GM23338 (cell line): ENCODE results near the gene INSRR.

Experiments used
- CREB1 ChIP-seq: fragments of 250-450 bp; sonication (Bioruptor Pico); IDR thresholded peaks from 2 replicates; pipeline ENCODE4 v1.5.0; 2020; ENCODE audit warnings: low read depth, mild to moderate bottlenecking, moderate library complexity
- EZH2 ChIP-seq: fragments of 200-600 bp; sonication (generic); IDR thresholded peaks from one replicate; pipeline ENCODE4 v1.8.0; 2017; ENCODE audit warnings: antibody characterized with exemption, mild to moderate bottlenecking, low read depth; ENCODE audit not compliant: unreplicated experiment
- EZH2phosphoT487 ChIP-seq: fragments of 200-600 bp; sonication (generic); IDR thresholded peaks from one replicate; pipeline ENCODE4 v1.8.1; 2018; ENCODE audit warnings: antibody characterized with exemption; ENCODE audit not compliant: unreplicated experiment
- JUNB ChIP-seq: IDR thresholded peaks from one replicate; pipeline ENCODE4 v1.6.1; 2016; ENCODE audit warnings: antibody characterized with exemption; ENCODE audit not compliant: unreplicated experiment
- NANOG ChIP-seq: IDR thresholded peaks from 2 replicates; pipeline ENCODE4 v1.6.1; 2016; ENCODE audit warnings: antibody characterized with exemption, borderline replicate concordance
- POLR2AphosphoS5 ChIP-seq: IDR thresholded peaks from 2 replicates; pipeline ENCODE4 v1.6.1; 2016; ENCODE audit warnings: antibody characterized with exemption, low read depth
- TF ChIP-seq, protein P1 (sequence below), 2 experiments: fragments of 200-600 bp in 1 of 2; sonication (generic) in 1 of 2; conservative IDR thresholded peaks; 2 replicates each; pipeline versions ENCODE4 v1.5.1 to v1.6.1; 2016 to 2017; ENCODE audit warnings: antibody characterized with exemption in 2 of 2, low read depth in 2 of 2, mild to moderate bottlenecking in 2 of 2, moderate library complexity in 1 of 2
- TF ChIP-seq, protein P2 (sequence below): IDR thresholded peaks from one replicate; pipeline ENCODE4 v1.6.1; 2018; ENCODE audit warnings: antibody characterized with exemption; ENCODE audit not compliant: unreplicated experiment

DNA sequence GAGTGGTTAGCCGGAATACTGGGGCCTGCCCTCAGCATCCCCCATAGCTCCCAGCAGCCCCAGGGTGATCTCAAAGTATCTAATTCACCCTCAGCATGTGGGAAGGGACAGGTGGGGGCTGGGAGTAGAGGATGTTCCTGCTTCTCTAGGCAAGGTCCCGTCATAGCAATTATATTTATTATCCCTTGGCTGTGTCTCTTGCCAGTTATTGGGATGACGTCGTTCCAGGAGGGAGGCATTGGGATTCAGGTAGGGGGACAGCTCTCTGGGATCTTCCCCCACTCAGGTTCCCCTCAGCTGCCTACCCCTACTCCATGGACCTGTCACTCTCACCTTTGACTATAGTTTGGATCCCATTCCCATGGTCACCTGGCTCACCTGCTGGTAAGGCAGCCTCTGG lies 22.7 kb upstream of the INSRR start:
- no peak for TF ChIP-seq CREB1 (CRISPR knock-in tag)
- no peak for TF ChIP-seq EZH2
- TF ChIP-seq, protein P1, sequence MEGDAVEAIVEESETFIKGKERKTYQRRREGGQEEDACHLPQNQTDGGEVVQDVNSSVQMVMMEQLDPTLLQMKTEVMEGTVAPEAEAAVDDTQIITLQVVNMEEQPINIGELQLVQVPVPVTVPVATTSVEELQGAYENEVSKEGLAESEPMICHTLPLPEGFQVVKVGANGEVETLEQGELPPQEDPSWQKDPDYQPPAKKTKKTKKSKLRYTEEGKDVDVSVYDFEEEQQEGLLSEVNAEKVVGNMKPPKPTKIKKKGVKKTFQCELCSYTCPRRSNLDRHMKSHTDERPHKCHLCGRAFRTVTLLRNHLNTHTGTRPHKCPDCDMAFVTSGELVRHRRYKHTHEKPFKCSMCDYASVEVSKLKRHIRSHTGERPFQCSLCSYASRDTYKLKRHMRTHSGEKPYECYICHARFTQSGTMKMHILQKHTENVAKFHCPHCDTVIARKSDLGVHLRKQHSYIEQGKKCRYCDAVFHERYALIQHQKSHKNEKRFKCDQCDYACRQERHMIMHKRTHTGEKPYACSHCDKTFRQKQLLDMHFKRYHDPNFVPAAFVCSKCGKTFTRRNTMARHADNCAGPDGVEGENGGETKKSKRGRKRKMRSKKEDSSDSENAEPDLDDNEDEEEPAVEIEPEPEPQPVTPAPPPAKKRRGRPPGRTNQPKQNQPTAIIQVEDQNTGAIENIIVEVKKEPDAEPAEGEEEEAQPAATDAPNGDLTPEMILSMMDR (conservative IDR thresholded peaks at IDR 0.05; ENCODE audit: low read depth in 2 of 2): no peak
- no peak for TF ChIP-seq NANOG
- TF ChIP-seq JUNB: no peak
- no peak for TF ChIP-seq POLR2AphosphoS5
- no peak for TF ChIP-seq EZH2phosphoT487
- TF ChIP-seq, protein P2, sequence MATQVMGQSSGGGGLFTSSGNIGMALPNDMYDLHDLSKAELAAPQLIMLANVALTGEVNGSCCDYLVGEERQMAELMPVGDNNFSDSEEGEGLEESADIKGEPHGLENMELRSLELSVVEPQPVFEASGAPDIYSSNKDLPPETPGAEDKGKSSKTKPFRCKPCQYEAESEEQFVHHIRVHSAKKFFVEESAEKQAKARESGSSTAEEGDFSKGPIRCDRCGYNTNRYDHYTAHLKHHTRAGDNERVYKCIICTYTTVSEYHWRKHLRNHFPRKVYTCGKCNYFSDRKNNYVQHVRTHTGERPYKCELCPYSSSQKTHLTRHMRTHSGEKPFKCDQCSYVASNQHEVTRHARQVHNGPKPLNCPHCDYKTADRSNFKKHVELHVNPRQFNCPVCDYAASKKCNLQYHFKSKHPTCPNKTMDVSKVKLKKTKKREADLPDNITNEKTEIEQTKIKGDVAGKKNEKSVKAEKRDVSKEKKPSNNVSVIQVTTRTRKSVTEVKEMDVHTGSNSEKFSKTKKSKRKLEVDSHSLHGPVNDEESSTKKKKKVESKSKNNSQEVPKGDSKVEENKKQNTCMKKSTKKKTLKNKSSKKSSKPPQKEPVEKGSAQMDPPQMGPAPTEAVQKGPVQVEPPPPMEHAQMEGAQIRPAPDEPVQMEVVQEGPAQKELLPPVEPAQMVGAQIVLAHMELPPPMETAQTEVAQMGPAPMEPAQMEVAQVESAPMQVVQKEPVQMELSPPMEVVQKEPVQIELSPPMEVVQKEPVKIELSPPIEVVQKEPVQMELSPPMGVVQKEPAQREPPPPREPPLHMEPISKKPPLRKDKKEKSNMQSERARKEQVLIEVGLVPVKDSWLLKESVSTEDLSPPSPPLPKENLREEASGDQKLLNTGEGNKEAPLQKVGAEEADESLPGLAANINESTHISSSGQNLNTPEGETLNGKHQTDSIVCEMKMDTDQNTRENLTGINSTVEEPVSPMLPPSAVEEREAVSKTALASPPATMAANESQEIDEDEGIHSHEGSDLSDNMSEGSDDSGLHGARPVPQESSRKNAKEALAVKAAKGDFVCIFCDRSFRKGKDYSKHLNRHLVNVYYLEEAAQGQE: no peak
